GM23248 (cell line): Measurements from ENCODE around the gene PTPRD. TPM values are rescaled to one million over a fixed set of nuclear protein-coding genes. Genes with fewer than 3 reads are reported as not detected.

Experiments used
- DNase-seq: peaks from one replicate; pipeline ENCODE4 v3.0.0-alpha.2; 2015
- H2AFZ ChIP-seq: fragments of 200-600 bp; sonication (generic); 2 replicates; pipeline ENCODE4 v1.6.1; 2016; ENCODE audit warnings: antibody characterized with exemption
- H3F3A ChIP-seq: fragments of 200-600 bp; sonication (generic); 2 replicates; pipeline ENCODE4 v1.6.1; 2016; ENCODE audit warnings: mild to moderate bottlenecking, antibody characterized with exemption, mixed run types; ENCODE audit not compliant: insufficient read depth
- H3K27ac ChIP-seq: fragments of 200-600 bp; sonication (generic); 2 replicates; pipeline ENCODE4 v1.5.1; 2016; ENCODE audit warnings: mild to moderate bottlenecking
- H3K27me3 ChIP-seq: fragments of 200-600 bp; sonication (generic); replicated peaks from 2 replicates; pipeline ENCODE4 v1.6.1; 2016; ENCODE audit warnings: mild to moderate bottlenecking; ENCODE audit not compliant: insufficient read depth
- H3K36me3 ChIP-seq: fragments of 200-600 bp; sonication (generic); 2 replicates; pipeline ENCODE4 v1.6.1; 2016; ENCODE audit warnings: low read depth, mild to moderate bottlenecking
- H3K4me1 ChIP-seq: fragments of 200-600 bp; sonication (generic); 2 replicates; pipeline ENCODE4 v1.6.1; 2016; ENCODE audit warnings: mild to moderate bottlenecking; ENCODE audit not compliant: insufficient read depth
- H3K4me2 ChIP-seq: fragments of 200-600 bp; sonication (generic); one replicate; pipeline ENCODE4 v1.6.1; 2016; ENCODE audit warnings: mild to moderate bottlenecking; ENCODE audit not compliant: unreplicated experiment
- H3K4me3 ChIP-seq: fragments of 200-600 bp; sonication (generic); 2 replicates; pipeline ENCODE4 v1.5.1; 2016; ENCODE audit warnings: mild to moderate bottlenecking
- H3K79me2 ChIP-seq: fragments of 200-600 bp; sonication (generic); 2 replicates; pipeline ENCODE4 v1.6.1; 2016; ENCODE audit warnings: mild to moderate bottlenecking; ENCODE audit not compliant: insufficient read depth
- H3K9ac ChIP-seq: fragments of 200-600 bp; sonication (generic); 2 replicates; pipeline ENCODE4 v1.6.1; 2016; ENCODE audit warnings: mild to moderate bottlenecking
- H3K9me2 ChIP-seq: fragments of 200-600 bp; sonication (generic); 2 replicates; pipeline ENCODE4 v1.6.1; 2016; ENCODE audit warnings: mixed run types, mild to moderate bottlenecking, moderate library complexity; ENCODE audit not compliant: insufficient read depth
- H3K9me3 ChIP-seq: fragments of 200-600 bp; sonication (generic); one replicate; pipeline ENCODE4 v1.6.1; 2017; ENCODE audit warnings: low read depth
- H4K20me1 ChIP-seq: fragments of 200-600 bp; sonication (generic); 2 replicates; pipeline ENCODE4 v1.6.0; 2016; ENCODE audit not compliant: insufficient read depth
- EZH2 ChIP-seq: fragments of 200-600 bp; sonication (generic); IDR thresholded peaks from 2 replicates; pipeline ENCODE4 v1.6.1; 2018; ENCODE audit warnings: antibody characterized with exemption, mild to moderate bottlenecking; ENCODE audit not compliant: insufficient read depth, poor library complexity, severe bottlenecking
- EZH2phosphoT487 ChIP-seq: fragments of 200-600 bp; sonication (generic); IDR thresholded peaks from 2 replicates; pipeline ENCODE4 v1.6.1; 2018; ENCODE audit warnings: antibody characterized with exemption, moderate library complexity, mild to moderate bottlenecking, low read depth; ENCODE audit not compliant: insufficient read depth
- WGBS, 2 experiments: methylation state at CpG; one replicate each; pipeline ENCODE4 v1.1.6; 2015 to 2017; ENCODE audit warnings: low lambda C conversion rate in 2 of 2, low coverage in 1 of 2; ENCODE audit errors: missing lambda C conversion rate in 2 of 2; 5-methylcytosine and 5-hydroxymethylcytosine counted together
- in situ Hi-C: fragments of 300-500 bp; cut with MboI; formaldehyde crosslinking; loops from 2 replicates; pipeline ENCODE4 v1.15.0; 2020
- polyA plus RNA-seq: library from polyadenylated mRNA; unstranded; fragments of >200 nt; fragmentation: Nextera tagmentation; extraction: Ambion mirVana; gene quantifications from 2 replicates; pipeline ENCODE4 v1.2.1, GENCODE V29; 2016
- total RNA-seq: library from RNA; depleted of rRNA; stranded (reverse); fragments of >200 nt; shearing (Covaris generic); gene quantifications from 2 replicates; pipeline ENCODE4 v1.2.3, GENCODE V29; 2014

PTPRD gene
- total and polyA plus RNA-seq, 2 experiments from 2014 or later = 0.05 TPM; not detected in 1

GRCh38 chr9:8564960-8565359, 2047.8 kb downstream of the PTPRD start:
- no peak for DNase-seq
- Histone ChIP-seq H3K4me2 (no peak overlapping the region), H2AFZ (no peak overlapping the region), H3K9ac (no peak overlapping the region), H3K9me2 (no peaks in the 10 kb centered on the region), H3K9me3 (no peaks in the 10 kb centered on the region), H3K79me2 (no peaks in the 10 kb centered on the region), H3K4me1 (no peaks in the 10 kb centered on the region), H3K27me3 (no peaks in the 10 kb centered on the region), H3K36me3 (no peaks in the 10 kb centered on the region), H4K20me1 (no peaks in the 10 kb centered on the region), H3K4me3 (no peak overlapping the region), H3F3A (no peaks in the 10 kb centered on the region), H3K27ac (no peak overlapping the region)
- 27 to 34% methylated on average over 6 of the region's 6 CpGs for whole genome bisulfite sequencing, 2 experiments
- in situ Hi-C loops = no loop called here
- TF ChIP-seq EZH2 = no peak
- TF ChIP-seq EZH2phosphoT487 = no peak

DNA sequence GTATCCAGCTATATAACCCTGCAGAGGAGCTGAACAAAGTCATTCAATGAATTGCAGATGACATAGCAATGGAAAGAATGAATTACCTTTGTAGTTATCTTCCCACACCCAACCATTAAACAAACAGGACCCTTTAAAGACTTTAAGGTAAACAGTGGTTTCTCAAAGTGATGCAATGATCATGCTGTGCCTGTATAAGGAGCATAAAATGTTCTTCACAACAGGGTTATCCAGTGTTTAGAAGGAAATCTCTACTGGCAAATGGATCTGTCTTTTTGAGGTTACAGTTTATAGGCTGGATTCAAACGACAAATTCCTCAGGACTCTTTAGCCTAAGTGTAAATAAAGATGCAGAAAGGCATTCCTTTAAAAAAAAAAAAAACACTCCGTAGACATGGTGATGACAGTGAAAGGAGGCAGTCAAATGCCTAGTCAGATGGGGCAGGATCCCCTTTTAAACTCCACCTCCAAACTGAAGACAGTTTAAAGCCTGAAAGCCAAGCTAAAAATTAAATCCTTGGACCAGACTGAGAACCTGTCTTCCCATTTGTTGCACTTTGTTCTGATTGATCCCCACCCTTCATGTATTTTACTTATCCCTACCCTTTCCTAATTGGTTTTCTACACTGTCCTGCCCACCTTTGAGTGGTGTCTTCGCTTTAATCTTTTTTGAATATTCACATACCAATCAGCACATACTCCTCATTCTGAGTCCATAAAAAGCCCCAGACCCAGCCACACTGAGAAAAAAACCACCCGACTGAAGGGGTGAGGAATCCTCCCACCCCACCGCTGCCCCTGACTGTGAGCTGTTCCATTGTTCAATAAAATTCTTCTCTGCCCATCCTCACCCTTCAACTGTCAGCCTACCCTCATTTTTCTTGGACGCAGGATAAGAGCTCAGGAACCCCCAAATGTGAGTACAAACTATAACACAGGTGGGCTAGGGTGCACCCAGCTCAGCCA, 2052.0 kb downstream of the PTPRD start:
- Histone ChIP-seq H3K9ac (no peak overlapping the region), H3K36me3 (no peaks in the 10 kb centered on the region), H2AFZ (no peak overlapping the region), H3K27me3 (no peaks in the 10 kb centered on the region), H3K9me3 (no peaks in the 10 kb centered on the region), H3K4me2 (no peak overlapping the region), H3K9me2 (no peaks in the 10 kb centered on the region), H3K4me3 (no peak overlapping the region), H3F3A (no peaks in the 10 kb centered on the region), H4K20me1 (no peaks in the 10 kb centered on the region), H3K27ac (no peak overlapping the region), H3K4me1 (no peaks in the 10 kb centered on the region), H3K79me2 (no peaks in the 10 kb centered on the region)
- no peak for DNase-seq
- 8 to 10% methylated on average over 6 of the region's 6 CpGs for WGBS, 2 experiments
- in situ Hi-C loops = no loop called here
- TF ChIP-seq EZH2phosphoT487 (no peak), EZH2 (no peak)

- Histone ChIP-seq H3K9me2 (no peaks in the 10 kb centered on the region), H3K79me2 (no peaks in the 10 kb centered on the region), H3K27me3 (no peaks in the 10 kb centered on the region), H2AFZ (no peak overlapping the region), H3K36me3 (no peaks in the 10 kb centered on the region), H3K9ac (no peak overlapping the region), H3K9me3 (no peaks in the 10 kb centered on the region), H4K20me1 (no peaks in the 10 kb centered on the region), H3K27ac (no peak overlapping the region), H3F3A (no peaks in the 10 kb centered on the region), H3K4me1 (no peaks in the 10 kb centered on the region), H3K4me3 (no peak overlapping the region), H3K4me2 (no peak overlapping the region)
- DNase-seq = peak; percentile 2
- TF ChIP-seq EZH2phosphoT487 (no peak), EZH2 (no peak)
- 40% methylated on average over 2 of the region's 2 CpGs for WGBS, 2 experiments
- in situ Hi-C loops = no loop called here
Measured at GRCh38 chr9:8558176-8558575, 2054.6 kb downstream of the PTPRD start.

DNA sequence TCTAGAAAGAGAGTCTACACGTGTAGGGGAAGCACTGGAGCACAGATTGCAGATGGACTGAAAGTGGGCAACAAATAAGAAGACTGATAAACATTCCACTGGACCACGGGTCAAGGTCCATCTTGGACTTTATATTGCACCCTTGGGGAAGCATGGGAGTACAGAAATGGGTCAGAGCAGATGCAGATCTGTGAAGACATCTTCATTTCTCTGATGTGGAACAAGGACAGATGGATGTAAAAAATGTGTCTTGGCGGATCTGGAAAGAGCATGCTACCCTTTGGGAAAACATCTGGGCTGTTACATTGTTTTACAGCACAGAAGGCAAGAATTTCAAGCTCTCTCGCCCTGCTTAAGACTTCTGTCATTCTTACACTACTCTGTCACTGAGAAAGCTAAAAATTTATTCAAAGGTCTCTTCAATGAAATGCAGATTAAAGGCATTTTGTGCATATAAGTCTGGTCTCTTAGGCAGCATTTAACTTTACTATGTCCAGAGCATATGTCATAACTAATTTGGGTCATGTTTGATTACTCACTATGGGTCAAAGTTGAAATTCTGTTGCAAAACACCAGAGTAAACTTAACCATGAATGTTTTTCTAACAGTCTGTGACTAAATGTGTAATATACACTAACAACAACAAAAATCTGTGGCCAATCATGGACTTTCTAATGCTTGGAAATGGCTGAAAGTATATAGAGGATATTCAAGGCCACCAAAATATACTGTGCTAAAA, 2056.9 kb downstream of the PTPRD start:
- Histone ChIP-seq H3K9me2 (no peaks in the 10 kb centered on the region), H2AFZ (no peak overlapping the region), H3K9ac (no peak overlapping the region), H3K4me3 (no peak overlapping the region), H3K27ac (no peak overlapping the region), H3K79me2 (no peaks in the 10 kb centered on the region), H3K9me3 (no peaks in the 10 kb centered on the region), H3K4me1 (no peaks in the 10 kb centered on the region), H3K4me2 (no peak overlapping the region), H3F3A (no peaks in the 10 kb centered on the region), H3K27me3 (no peaks in the 10 kb centered on the region), H4K20me1 (no peaks in the 10 kb centered on the region), H3K36me3 (no peaks in the 10 kb centered on the region)
- no peak for DNase-seq
- in situ Hi-C loops = no loop called here
- TF ChIP-seq EZH2 = no peak
- TF ChIP-seq EZH2phosphoT487 = no peak
- 2 to 3% methylated on average over 4 of the region's 4 CpGs for WGBS, 2 experiments
